GM19043 (cell line): ENCODE measurements around the gene CR2.
A peak's percentile ranks its signal among the peaks of the same experiment; 100 is the strongest.
"Not testable (repeated sequence)": the region's sequence is repeated elsewhere in the genome, so short reads cannot be mapped to it uniquely, and the experiment has no call there.

Experiments
- ATAC-seq: cut with Tn5 transposase; IDR thresholded peaks from one replicate; pipeline ENCODE4 v1.9.1; 2021; ENCODE audit warnings: low read depth; ENCODE audit not compliant: unreplicated experiment

CR2 gene

DNA sequence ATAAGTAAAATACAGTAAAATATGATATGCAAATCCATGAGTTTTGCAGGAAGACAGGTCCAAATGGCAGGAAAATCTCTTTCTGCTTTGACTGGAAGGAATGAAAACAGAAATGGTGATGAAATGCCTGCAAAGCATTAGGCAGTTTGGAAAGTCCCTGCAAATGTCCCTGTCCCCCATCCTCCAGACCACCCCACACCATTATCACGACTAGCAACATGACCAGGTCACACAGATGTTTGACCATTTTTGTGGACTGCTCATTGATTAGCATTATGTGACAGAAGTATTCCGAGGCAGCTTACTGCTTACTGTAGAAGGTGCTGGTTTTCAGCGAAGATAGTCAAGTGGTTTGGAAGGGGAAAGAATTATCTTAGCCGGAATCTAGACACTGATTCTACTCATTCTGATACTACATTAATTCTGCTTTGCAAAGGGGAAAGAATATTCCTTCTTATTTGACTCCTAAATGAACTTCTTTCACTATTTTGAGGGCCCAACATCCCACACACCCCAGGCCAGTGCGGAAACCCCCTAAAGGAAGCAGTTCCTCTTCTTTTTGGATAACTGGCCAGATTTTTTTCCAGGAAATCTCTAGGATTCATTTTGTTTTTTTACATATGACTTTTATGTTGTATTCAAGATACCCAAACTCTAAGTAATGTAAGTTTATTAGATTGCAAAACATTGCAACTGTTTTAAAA is 9.5 kb upstream of the CR2 start:
- ATAC-seq = no peak

GRCh38 chr1:207453710-207454045 is 450 bp upstream of the CR2 start:
- peak; percentile 22 for ATAC-seq

DNA sequence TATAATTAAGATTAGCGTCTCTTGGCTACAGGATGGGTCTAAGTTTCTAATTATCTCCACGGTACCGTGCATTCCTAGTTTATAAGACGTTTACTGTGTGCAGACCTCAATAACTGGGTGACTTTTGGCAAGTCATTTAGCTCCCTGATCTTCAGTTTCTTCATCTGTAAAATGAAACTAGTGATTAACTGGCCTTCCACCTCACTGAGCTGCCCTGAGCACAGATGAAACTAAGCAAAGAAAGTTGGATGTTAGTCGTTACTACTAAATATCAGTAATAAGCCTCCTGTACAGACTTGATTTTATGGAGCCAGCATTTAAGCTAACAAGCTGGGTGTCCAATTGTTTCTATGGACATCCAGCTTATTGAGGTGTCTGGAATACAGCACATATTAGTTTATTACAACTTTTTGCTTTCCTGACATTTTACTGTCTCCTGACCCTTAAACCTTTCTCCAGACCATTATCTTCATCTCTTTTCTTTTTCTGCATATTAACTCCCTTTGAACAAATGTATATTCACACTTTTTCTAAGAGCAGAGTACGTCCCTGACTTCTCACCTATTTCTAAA is 1.1 kb downstream of the CR2 start:
- no peak for ATAC-seq

DNA sequence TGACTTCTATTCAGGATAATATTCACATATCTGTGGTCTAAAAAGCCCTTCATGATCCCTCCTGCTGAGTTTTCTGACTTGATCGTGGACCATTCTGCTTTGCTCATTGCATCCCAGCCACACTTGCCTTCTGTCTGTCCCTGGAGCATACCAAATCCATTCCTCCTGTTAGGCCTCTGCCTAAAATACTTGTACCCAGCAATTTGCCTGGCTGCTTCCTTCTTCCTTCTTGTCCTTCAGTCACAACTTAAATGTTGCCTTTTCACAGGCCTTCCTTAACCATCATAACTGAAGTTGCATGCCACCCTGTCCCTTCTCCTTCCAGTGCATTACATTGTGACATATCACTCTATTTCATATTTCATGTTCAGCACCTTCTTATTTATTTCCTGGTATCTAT is 4.3 kb downstream of the CR2 start:
- ATAC-seq = no peak

DNA sequence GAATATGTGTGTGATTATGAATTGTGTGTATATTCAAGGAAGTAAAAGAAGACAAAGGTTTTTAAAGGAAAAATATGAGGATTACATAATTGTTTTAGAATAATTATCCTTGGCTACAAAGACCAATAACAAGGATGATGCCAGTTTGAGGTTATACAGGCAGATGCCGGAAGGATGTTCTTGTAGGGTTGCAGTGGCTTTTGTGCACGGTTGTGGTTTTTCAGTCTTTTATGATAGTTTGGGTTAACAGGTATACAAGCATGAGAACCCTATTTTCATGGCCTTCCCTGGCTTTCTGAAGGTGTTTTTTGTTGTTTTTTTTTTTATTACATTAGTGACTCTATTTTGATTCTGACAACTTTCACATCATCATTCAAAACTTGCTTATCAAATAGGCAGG is 4.9 kb downstream of the CR2 start:
- ATAC-seq = no peak

DNA sequence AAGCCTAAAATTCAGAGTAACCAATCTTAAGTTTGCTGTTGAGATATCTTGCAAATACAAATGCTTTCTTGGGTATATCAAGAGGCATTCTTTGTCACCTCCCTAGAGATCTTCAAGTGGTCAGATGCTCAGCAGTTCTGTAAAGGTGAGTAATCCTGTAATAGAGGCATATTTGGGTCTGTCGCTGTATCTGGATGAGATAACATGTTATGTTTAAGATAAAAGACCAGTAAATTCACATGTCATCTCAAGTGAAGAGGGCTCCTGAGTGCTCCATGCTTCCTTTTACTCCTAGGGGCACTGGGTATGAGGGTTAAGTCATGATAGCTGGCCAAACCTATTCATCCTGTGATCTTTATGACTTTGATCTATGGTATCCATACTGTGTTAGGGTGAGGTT is 7.5 kb downstream of the CR2 start:
- ATAC-seq = no peak

DNA sequence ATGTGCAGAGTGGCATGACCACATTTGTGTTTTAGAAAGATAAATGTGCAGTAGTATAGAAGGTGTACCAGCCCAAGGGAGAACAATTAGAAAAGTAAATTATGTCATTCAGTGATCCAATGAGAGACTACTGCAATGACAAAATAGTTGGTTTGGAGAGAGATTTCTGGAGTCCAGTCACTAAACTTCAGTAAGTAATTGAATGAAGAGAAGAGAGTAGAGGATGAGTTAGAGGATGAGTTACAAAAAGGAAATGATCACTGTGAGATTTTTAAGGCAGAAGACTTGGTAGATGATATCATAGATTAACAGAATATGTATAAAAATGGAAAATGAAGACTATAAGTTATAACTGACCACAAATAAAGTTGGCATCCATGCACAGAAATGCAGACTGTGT is 8.4 kb downstream of the CR2 start:
- no peak for ATAC-seq

GRCh38 chr1:207463021-207463420 is 8.9 kb downstream of the CR2 start:
- ATAC-seq = no peak

GRCh38 chr1:207463571-207463970 is 9.4 kb downstream of the CR2 start:
- no peak for ATAC-seq

DNA sequence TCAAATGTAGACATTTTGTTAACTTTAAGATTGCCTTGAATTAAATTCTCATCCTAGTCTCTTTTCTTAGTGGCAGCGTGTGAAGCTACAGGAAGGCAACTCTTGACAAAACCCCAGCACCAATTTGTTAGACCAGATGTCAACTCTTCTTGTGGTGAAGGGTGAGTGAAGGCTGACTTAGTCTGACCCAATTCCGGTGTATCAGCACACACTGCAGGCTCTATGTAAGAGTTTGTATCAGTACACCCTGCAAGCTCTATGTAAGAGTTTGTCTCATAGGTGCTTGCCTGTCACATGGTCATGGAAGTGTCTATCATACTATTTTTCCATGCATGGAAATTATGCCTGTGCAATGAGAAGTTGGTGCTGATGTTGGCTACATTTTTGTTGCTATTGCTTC is 16.8 kb downstream of the CR2 start:
- no peak for ATAC-seq

DNA sequence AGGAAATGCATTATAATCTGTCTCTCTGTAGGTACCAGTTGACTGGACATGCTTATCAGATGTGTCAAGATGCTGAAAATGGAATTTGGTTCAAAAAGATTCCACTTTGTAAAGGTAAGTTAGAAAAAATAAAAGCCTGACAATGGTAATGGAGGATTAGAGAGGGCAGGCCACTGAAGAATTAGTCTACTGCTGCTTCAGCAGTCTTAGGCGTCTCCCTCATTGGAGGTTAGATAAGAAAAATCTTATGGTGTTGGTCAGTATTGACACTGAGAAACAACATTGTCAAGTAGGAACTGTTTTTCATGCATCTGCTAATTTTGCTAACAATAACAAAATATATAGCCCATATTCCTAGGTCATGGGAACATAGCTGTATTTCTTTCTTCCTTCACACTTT is 20.1 kb downstream of the CR2 start:
- no peak for ATAC-seq

GRCh38 chr1:207486198-207486597 is 32.1 kb downstream of the CR2 start:
- no peak for ATAC-seq

DNA sequence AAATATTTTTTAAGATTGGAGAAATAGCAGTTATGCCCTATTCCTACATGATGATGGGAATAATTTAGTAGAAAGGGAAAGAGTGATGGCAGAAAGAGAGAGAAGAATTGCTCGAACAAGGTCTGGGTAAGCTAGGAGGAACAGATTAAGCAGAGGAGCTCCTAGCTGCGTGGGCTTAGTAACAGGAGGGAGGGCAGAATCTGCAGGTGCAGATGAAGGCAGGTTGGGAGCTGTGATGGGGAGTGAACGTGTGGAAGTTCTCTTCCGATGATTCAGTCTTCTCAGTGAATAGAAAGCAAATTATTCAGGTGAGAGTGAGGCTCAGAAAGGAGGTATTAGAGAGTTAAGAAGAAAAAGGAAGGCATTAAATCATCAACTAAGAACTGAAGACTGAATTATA is 33.5 kb downstream of the CR2 start:
- ATAC-seq = no peak

GRCh38 chr1:207493212-207493611 is 39.1 kb downstream of the CR2 start:
- ATAC-seq = no peak

DNA sequence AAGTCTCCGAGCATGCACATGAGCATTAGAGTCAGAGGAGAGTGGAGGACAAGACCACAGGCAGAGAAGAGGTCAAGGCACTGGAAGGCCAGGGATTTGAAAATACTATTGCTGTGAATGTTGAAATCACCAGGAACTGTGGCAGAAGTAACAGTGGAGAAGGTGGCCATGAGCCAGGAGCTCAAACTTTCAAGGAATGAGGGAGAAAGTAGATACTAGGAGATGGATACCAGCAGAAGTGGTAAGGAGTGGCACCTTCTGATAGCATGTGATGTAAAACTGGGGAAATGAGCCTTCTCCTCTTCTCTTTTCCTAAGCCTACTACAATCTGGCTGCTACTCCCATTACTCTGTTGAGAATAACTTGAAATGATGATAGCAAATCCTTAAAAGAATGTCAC is 40.0 kb downstream of the CR2 start:
- no peak for ATAC-seq

- ATAC-seq = not testable (repeated sequence)
Observed at GRCh38 chr1:207495281-207495680, 41.2 kb downstream of the CR2 start.

DNA sequence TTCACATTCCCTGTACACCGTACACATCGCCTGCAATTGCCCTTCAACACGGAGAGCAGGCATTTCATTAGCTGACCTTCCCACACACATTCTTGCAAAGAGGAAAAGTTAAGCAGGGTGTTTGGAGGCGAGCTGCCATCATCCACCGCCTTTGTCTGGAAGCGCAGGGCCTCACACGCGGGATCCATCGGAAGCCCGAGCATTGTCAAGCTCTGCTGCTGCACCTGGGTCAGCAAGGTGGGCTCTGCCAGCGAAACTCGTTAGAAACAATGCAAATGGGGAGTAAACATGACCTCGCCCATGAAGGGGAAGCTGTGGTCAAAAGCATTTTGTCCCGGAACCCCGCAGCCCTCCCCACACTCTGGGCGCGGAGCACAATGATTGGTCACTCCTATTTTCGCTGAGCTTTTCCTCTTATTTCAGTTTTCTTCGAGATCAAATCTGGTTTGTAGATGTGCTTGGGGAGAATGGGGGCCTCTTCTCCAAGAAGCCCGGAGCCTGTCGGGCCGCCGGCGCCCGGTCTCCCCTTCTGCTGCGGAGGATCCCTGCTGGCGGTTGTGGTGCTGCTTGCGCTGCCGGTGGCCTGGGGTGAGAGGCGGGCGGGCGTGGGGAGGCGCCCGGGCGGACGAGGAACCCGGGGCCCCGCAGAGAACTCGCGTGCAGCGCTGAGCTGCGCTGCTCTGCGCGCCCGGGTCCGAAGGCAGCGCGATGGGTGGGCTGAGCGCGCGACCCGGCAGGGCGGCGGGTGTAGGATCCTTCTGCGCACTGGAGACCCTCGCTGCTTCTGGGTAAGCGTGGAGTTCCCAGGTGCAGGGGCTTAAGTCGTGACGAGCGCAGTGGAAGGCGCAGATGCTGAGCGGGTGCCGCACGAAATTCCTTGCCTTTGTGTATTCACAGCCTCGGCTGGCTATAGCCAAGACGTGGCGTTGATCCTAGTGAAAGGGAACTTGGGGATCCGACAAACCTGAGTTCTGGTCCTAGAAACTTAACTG is 42.0 kb downstream of the CR2 start, which contains the start of gene CR1:
TSS of gene CR1 (plus strand) at position 357 of the 992 bp plus-strand sequence. CDS start at position 468, 111 bp downstream.
- peak; percentile 48 for ATAC-seq

DNA sequence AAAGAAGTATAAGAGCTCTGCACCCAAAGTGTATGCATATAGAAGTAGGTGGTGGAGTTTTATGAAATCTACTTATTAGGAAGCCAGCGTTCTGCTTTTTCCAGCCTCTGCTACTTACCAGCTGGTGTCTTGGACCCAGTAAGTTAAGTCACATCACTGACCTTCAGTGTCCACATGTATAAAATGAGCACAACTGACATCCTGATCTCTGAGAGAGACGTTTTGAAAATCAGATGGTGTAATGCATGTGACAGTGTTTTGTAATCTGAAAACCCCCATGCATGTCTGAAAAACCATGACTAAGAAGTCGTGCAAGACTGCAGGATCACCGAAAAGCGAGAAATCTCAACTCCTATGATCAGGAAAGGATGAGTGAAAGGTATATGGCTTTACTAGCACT is 43.8 kb downstream of the CR2 start:
- no peak for ATAC-seq

- ATAC-seq = no peak
Observed at GRCh38 chr1:207499573-207499972, 45.4 kb downstream of the CR2 start.

GRCh38 chr1:207500306-207500705 is 46.2 kb downstream of the CR2 start:
- no peak for ATAC-seq

DNA sequence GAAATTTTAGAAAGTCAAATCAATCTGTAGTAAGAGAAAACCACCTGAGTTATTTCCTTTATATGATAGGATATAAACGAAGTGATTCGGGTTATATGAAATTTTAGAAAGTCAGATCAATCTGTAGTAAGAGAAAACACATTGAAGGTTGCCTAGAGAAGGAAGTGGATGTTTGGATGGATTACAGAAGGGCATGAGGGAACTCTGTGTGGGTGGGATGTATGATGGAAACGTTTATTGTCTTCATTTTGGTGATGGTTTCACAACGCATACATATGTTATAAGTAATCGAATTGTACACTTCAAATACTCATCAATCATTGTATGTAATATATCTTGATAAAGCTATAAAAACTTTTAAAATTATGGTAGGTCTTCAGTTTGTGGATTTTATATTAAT is 46.9 kb downstream of the CR2 start:
- no peak for ATAC-seq
